SKM-1 (cell line): ENCODE measurements around the gene IL1R2.

ENCODE experiments used
- DNase-seq: peaks from one replicate; lab custom pipeline; 2025; ENCODE audit not compliant: unreplicated experiment; lab: John Stamatoyannopoulos, UW

IL1R2 gene

DNA sequence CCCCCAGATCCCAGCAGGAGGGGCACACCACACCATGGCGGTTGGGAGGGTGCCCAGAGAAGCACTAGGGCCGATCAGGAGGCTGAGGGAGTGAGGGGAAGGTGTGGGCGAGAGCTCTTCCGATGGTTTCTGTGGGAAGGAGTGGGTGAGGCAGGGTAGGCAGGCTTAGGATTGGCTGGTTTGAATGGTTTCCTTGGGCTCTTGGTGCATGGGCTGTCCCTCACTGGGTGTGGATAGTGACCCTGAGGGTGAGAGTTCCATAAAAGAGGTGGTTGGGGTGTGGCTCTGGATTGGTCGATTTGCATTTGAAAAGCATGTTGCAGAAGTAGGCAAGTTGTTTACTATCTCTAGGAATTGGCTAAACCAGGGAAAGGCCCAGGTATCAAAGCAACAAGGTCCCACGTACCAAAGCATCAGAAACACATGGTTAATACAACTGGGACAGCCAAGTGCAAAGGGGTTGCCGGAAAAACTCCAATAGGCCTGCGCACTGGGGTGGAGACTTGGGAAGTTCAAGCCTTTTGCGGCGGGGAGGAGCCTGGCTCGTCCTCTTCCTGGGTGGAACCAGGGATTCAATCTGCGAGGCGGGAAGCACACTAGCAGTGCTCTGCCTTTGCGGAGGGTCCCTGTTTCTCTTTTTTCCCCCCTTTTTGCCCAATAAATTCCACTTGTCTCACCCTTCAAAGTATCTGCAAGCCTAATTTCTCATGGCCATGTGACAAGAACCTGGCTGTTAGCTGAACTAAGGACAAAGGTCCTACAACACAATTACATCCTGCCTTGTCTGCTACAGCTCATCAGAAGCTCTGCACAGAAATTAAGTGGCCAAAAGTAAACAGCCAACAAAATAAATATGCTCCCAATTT lies 43.2 kb downstream of the IL1R2 start:
- DNase-seq: no peak

DNA sequence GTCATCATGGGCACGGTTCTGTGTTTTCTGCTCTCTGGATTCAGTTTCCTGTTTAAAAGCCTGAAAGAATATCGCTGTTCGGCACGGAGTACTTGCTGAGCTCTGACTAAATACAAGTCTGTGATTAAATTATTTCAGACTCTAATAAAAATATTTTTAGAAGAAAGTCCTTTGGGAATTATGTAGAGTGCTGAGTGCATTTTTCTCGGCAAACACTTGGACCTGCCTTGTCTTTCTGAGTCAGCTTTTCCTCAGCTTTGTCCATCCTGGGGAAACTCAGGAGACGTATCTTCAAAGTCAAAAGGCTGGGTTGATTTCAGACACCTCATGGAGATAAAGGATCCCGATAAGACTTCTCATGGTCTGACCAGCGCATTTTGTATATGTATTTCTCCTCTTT lies 45.9 kb downstream of the IL1R2 start:
- DNase-seq: no peak

DNA sequence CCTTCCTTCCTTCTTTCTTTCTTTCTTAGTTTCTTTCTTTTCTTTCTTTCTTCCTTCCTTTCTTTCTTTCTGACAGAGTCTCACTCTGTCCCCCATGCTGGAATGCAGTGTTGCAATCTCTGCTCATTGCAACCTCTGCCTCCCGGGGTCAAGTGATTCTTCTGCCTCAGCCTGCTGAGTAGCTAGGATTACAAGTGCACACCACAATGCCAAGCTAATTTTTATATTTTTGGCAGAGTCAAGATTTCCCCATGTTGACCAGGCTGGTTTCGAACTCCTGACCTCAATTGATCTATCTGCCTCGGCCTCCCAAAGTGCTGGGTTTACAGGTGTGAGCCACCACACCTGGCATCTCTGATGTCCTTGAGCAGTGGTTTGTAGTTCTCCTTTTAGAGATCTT lies 48.5 kb downstream of the IL1R2 start:
- no peak for DNase-seq

DNA sequence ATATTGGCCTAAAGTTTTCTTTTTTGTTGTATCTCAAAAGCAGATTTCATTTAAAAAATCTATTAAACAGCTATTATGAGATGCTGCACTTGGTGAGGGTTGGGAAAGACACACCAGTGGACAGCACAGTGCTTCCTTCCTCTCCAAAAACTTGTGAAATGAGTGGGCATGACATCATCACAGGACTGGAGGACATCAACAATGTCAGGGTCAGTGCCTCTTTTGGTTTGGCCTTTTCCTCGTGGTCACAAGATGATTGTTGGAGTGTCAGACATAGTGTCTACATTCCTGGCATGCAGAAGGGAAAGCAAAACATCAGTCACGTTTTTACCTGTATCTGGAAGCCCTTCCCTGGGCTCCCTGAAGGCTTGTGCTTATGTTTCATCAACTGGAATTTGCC lies 49.6 kb downstream of the IL1R2 start:
- no peak for DNase-seq

DNA sequence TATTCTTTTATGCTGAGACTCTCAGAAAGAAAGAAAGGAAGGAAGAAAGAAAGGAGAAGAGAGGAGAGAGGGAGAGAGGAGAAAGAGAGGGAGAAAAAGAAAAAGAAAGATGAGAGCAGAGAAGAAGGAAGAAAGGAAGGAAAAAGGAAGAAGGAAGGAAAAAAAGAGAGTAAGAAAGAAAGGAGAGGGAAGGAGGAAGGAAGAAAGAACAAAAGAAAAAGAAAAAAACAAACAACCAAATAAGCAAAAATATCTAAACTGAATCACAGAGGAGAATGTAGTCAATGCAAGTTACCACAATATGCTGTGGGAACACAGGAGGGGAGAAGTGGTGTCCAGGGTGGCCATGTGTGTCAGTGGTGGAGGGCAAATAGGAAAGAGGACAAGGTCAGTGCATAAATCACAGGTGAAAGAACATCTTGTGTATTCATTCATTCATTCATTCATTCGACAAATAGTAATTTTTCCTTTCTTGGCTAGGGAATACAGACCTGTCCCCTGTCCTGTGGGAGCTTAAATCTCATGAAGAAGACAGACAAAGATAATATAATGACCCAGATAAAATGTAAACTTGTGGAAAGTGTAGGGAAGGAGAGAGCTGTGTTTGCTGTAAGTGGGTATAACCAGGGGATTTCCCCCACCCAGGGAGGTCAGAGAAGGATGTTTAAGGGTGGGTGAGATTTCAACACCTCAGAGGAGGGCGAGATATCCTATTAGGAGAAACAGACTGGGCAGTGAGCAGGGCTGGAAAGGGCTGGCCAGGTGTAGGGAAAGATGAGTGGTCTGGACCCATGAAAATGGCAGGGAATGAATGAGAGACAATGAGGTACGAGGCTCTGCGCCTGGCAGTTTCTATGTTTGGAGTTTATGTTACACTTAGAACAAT lies 50.7 kb downstream of the IL1R2 start:
- no peak for DNase-seq

DNA sequence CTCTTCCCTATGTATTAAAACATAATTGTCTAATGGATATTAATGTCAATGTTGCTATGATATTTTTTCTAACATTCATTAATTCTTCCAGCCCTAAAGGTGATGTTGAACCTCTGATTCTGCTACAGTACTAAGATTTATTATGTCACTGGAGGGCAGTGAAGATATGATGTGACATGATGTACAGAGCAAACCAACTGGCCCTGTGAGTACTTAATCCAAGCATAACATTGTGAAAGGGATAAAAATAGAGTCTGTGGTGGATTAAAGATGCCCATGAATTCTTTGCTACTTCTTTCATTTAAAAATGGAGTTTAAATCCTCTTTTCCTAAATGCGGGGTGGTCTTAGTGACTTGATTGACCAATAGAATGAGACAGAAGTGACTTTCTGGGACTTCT lies 51.8 kb downstream of the IL1R2 start:
- no peak for DNase-seq

DNA sequence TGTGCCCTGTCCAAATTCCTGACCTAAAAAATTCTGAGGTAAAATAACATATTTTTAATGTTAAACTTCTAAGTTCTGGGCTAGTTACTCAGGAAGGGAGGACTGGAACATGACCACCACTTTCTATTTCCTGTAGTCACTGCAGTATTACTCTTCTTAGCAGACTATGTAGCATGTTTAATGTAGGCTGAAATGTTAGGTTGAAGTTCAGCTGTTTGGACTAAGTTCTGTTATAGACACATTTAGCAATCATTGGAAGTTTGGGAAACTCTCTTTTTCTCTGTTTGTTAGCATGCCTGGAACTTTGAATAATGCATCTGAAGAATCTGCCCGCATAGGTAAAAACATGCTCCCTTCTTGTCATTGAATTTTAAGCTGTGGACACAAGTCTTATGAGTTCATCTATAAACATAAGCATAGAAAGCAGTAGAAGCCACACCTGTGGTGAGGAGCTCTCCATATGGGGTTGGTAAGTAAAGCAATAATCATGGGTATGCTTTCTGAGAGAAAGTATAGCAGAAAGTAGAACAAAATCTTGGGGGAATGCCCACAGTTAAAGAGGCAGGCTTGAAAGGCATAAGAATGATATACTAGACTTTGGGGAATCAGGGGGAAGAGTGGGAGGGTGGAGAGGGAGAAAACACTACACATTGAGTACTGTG lies 52.6 kb downstream of the IL1R2 start:
- DNase-seq: no peak

DNA sequence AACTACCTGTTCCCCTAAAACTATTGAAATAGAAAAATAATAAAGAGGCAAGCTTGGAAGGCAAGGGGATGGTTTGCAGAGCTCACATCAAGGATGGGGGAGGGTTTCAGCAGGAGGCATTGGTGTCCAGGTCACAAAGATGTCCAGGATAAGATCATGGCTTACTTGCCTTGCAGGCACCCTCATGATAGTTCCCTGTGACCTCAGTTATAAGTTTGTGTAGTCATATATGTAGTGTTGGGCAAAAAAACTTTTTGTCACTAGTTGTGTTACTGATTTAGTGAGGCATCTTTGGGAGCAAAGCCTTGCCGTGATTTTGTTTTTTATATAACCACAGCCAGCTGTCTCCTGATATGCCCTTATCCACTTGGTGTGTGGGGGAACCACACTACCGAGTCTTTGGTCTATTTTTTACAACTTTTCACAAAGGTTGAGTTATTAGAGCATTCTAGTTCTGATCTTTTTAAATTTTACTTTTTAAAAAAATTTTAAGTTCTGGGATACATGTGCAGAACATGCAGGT lies 53.3 kb downstream of the IL1R2 start:
- no peak for DNase-seq

DNA sequence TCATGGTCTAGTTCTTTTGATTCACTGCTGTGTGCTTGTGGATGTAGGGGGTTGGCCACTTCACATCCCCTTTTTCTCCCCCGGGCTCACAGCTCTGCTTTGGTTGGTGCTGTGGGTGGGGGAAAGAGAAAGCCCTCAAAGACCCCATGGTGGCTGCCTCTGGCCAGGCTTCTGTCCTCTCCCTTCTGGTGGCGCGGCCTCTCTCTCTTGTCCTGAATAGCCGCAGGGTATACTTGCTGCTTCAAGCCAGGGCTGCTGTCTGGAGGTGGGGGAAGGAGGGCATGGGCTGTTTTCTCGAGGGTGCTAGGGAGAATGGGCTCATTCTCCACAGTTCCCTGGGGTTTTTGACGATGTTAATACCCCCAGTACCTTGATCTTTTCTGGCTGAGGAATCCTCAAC lies 53.9 kb downstream of the IL1R2 start:
- DNase-seq: no peak

DNA sequence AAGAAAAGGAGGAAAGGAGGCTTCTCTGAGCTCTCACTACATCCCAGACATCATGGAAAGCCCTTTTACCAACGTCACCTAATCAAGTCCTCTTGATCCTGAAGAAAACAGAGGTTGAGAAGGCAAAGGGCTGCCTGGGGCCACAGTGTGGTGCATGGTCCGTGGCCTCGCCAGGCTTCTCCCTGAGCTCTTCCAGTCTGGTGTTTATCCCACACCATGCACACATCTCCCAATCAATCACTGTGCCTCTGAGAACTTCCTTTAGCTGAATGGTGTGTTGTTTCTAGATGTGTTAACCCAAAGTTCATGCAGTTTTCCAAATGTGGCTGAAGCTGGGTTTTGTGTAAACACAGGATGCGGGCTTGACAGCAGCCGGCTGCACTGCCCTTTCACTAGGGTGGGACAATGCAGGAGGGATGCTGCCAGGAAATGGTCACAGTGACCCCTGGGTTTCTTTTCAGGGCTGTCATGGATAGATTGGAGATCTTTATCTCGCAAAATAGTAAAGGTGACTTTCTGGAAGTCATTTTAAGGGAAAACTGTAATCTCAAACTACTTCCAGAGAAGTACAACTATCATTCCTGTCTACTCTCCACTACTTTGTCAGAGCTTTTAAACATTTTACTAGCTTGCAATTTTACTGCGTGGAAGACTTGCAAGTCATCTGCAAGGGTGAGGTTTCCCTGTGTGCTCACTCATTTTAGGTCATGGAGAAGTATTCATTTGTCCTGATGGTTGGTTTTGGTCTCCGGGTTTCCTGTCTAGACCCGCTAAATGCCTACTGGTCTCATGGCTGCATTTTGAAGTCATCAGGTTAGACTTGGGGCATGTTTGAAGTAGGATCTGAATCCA lies 54.6 kb downstream of the IL1R2 start:
- no peak for DNase-seq

DNA sequence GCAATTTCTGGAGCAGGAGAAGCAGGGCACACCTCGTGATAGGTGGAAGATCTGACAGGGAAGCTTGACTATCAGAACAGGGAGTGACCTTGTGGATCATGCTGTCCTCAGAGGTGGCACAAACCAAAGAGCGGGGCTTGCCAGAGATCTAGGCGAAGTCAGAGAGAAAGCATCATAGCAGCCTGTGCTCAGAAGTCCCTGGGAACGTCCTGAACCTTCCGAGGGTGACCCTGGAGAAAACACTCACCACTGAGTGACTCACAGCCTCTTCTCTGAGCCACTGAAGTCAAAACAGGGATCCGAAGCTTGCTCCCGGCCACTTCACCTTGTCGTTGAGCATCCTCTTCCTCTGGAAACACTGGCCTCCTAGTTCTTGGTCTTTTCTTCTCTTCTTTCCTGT lies 56.7 kb downstream of the IL1R2 start:
- DNase-seq: no peak

DNA sequence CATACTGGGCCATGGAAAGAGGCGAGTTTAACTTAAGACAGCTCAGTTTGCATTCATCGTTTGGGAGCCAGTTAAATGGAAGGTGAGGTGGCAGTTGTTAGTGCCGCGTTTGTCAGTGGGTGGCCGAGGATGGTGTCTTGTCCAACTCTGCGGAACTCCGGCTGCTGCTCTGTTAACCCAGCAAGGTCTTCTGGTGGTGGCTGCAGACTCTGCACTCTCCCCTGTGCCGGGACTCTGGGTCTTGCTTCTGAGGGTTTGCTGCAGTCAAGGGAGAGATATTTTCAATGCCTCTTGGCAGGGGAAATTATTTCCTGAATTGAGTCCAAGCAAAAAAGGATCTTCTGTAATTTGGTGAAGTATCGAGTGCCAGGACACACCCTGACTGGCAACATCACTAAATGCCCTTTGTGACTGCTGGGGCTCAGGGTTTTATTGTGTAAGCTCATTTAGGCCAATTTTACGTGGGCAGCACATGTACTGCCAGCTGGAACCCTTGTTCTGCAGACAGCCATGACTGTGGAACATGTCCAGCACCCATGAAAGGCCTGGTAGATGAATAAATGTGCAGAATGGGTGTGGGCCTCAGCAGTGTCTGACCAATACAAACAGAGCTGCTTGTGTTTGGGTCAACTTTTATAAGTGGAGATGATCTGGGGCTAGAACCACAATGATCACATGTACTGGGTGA lies 58.1 kb downstream of the IL1R2 start:
- no peak for DNase-seq

DNA sequence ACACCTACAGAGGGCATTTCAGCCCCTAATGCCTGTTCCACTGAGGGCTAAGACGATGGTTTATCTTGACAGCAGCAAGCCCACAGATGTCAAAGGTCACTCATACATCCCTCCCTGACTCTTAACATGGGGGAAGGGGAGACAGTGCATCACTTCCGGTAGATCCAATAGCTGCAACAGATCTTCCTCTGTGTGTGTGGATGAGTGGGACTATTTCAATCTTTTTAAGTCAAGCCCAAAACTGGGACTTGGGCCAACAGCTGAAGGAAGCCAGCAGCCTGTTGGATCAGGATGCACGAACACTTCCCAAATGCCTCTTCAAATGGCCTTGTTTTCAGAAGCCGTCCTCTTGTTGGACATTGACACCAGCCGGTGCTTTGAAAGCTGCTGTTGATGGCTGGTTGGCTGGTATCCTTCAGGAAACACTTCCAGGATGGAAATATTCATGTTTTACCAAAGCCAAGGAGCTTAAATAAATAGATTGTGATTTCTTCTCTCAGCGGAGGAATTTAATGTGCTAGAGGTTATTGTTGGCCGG lies 59.2 kb downstream of the IL1R2 start:
- DNase-seq: no peak

DNA sequence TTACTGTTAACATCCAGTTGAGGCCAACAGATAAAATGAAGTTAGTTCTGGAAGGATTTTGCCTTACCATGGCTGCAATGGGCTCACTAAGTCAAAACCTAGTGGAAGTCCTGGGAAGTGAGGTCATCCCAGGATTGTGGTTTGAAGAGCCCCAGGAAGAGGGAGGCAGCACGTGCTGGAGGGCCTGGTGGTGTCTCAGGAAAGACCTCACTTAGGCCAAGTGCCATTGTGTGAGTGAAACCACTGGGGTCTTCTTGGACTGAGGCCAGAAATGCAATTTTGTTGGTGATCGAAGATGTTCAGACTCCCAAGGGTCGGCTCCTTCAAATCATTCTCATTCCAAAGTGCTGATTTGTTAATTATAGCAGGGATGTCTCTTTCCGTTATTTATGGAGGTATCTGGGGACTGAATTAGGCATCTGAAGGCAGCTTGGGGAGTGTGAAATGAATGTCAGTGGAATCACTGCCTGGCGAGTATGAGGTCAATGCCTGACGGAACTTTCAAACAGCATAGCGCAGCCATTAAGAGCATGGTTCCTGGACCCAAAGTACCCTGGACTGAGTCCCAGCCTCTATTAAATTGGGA lies 60.0 kb downstream of the IL1R2 start:
- no peak for DNase-seq

DNA sequence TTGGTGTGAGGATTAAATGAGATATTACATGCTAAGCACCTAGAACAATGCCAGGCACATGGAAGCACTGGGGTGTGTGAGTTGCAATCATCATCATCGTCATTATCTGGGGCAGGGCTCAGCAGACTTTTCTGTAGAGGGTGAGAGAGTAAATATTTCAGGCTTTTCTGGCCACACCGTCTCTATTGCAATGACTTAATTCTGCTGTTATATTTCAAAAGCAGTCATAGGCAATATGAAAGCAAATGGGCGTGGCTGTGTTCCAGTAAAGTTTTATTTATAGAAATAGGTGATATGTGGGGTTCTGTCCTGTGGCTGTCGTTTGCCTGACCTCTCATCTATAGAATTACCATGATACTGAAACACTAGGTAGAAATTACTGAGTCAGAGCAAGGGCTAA lies 60.6 kb downstream of the IL1R2 start:
- DNase-seq: no peak

DNA sequence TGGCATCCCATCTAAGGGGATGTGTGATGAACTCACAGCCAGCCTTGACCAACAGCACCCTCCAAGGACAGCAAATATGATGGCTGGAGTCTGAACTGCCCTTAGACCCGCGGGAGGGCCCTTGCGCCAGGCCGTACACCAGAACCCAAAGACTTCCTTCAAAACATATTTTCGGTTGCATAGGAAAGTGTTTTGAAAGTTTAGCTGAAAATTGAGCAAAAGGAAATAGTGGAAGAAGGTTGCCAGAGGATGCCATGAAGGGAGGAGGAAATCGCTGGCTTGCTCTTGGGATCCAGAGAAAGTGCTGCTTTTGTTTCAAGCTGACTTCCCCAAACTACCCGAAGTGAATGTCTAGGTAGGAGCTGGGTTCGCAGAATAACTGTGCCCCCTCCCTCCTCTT lies 61.3 kb downstream of the IL1R2 start:
- DNase-seq: peak; percentile 73

DNA sequence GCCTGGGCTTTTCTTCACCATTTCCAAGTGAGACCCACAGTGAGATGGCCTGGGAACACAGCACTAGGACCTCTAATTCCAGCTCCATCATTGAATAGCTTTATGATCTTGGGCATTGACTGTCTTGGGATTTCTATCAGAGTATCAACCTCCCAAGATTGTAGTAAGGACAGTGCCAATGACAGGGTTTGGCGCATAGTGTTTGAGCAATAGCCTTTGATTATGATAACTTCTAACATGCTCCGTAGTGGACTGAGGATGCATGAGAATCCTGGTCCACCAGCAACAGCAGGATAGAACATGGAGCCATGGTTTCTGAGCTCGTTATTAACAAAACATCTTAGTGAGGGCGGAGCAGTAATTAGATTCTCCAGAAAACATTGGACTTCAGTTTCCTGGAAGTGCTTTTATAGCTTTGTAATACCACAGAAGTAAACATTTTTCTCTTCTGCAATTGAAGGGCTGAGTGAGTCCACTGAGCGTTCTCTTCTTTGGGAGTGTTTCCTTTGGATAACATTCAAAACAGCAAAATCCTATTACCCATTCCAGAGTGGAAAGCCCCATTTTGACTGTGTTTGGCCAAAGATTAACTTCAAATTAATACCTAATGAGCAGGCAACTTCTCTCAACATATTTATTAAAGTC lies 63.7 kb downstream of the IL1R2 start:
- no peak for DNase-seq

DNA sequence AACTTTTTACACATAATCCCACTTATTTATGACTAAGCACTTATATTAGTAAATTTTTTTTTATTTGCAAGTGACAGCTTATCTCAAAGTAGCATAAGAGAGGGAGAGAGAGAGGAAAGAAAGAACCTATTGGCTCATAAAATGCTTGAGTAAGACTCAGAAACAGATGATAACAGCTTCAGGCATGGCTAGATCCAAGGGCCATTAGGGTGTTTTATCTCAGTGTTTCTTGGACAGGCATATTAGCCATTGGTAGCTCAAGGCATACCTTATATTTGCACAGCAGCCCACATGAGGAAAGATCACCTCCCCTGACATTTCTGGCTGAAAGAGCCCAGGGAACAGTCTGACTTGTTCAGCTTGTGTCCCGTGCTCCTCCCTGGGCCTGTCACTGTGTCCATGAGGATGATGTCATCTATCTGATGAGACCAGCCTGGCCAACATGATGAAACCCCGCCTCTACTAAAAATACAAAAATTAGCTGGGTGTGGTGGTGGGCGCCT lies 64.4 kb downstream of the IL1R2 start:
- no peak for DNase-seq
